Measurements from ENCODE around the gene FREM3. TPM values are rescaled to one million over a fixed set of nuclear protein-coding genes. Genes with fewer than 3 reads are reported as not detected.
"Not testable (repeated sequence)": the region's sequence is repeated elsewhere in the genome, so short reads cannot be mapped to it uniquely, and the experiment has no call there.

The FREM3 gene
- total RNA-seq, 4 donors from 2014 or later: not detected

- H3K4me1 ChIP-seq: no peaks in the 10 kb centered on the region
- TF ChIP-seq POLR2A (IDR thresholded peaks at IDR 0.05): no peak
- TF ChIP-seq POLR2AphosphoS5 (IDR thresholded peaks at IDR 0.05): no peak
- no peak for TF ChIP-seq CTCF (IDR thresholded peaks at IDR 0.05)
- TF ChIP-seq EP300 (IDR thresholded peaks at IDR 0.05): no peak
- H3K27ac ChIP-seq: no peak overlapping the region
- WGBS: 68% methylated on average over 3 of the region's 3 CpGs
- no peak overlapping the region for H3K4me3 ChIP-seq
- H3K36me3 ChIP-seq: no peaks in the 10 kb centered on the region
- no peaks in the 10 kb centered on the region for H3K9me3 ChIP-seq
- DNase-seq (ENCODE audit: low spot score in 2 of 2): no peak
- no peaks in the 10 kb centered on the region for H3K27me3 ChIP-seq
These were observed 27.7 kb upstream of the FREM3 start for GRCh38 chr4:143728166-143728565.

DNA sequence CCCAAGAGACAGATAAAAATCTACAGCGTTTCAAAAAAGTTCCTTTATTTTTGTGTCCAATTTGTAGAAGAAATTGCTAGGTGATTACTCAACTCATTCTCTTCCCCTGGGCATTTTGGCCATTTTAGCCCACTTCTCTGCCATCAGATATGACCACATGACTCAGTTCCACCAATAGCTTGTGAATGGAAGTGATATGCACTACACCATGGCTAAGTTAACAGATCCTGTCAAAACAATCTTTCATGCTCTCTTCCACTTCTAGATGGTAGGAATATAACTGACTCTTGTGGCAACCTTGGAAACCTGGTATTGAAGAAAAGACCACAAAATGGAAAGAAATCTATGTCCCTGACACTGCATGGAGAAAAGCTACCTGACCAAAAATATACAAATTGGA is 26.2 kb upstream of the FREM3 start:
- DNase-seq (ENCODE audit: low spot score in 2 of 2): no peak
- no peaks in the 10 kb centered on the region for H3K4me1 ChIP-seq
- H3K36me3 ChIP-seq: no peaks in the 10 kb centered on the region
- H3K9me3 ChIP-seq: no peaks in the 10 kb centered on the region
- TF ChIP-seq CTCF (IDR thresholded peaks at IDR 0.05) (no peak), POLR2A (IDR thresholded peaks at IDR 0.05) (no peak), POLR2AphosphoS5 (IDR thresholded peaks at IDR 0.05) (no peak), EP300 (IDR thresholded peaks at IDR 0.05) (no peak)
- H3K4me3 ChIP-seq: no peak overlapping the region
- H3K27me3 ChIP-seq: no peaks in the 10 kb centered on the region
- H3K27ac ChIP-seq: no peak overlapping the region
- WGBS: 69% methylated on average over 1 of the region's 1 CpG

DNA sequence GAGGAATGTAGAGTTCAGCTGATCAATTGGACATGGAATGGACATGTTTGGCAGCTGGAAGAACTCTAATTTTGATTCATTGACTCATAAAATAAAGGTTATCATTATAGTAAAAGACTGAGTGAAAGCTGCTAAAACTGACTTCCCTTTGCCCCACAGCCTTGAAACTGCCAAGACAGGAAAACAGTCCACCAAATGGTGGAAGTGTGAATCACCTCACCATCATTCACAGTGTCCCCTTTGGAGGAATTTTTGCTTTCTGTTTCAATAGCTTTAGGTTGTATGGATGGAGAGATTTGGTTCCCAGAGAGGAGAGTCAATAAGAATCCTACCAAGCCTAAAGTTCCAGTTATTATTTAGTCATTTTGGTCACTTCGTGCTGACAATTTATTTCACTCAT is 20.8 kb upstream of the FREM3 start:
- Histone ChIP-seq H3K36me3 (no peaks in the 10 kb centered on the region), H3K27me3 (no peaks in the 10 kb centered on the region), H3K4me1 (no peaks in the 10 kb centered on the region), H3K4me3 (no peak overlapping the region), H3K27ac (no peak overlapping the region), H3K9me3 (no peaks in the 10 kb centered on the region)
- no peak for DNase-seq (ENCODE audit: low spot score in 2 of 2)
- 92% methylated on average over 1 of the region's 1 CpG for WGBS
- TF ChIP-seq POLR2A (IDR thresholded peaks at IDR 0.05) (no peak), EP300 (IDR thresholded peaks at IDR 0.05) (no peak), CTCF (IDR thresholded peaks at IDR 0.05) (no peak), POLR2AphosphoS5 (IDR thresholded peaks at IDR 0.05) (no peak)

GRCh38 chr4:143718748-143719147 is 18.3 kb upstream of the FREM3 start:
- H3K27me3 ChIP-seq; H3K27ac ChIP-seq; H3K4me1 ChIP-seq; DNase-seq (ENCODE audit: low spot score in 2 of 2); H3K4me3 ChIP-seq; H3K9me3 ChIP-seq; H3K36me3 ChIP-seq: not testable (repeated sequence)
- WGBS: no CpG with 5 or more reads among the region's 1 CpG

GRCh38 chr4:143713955-143714625 is 13.6 kb upstream of the FREM3 start:
- Histone ChIP-seq H3K9me3 (no peaks in the 10 kb centered on the region), H3K4me1 (no peaks in the 10 kb centered on the region), H3K27me3 (no peaks in the 10 kb centered on the region), H3K36me3 (no peaks in the 10 kb centered on the region), H3K27ac (no peak overlapping the region), H3K4me3 (no peak overlapping the region)
- TF ChIP-seq EP300 (IDR thresholded peaks at IDR 0.05) (no peak), POLR2A (IDR thresholded peaks at IDR 0.05) (no peak), POLR2AphosphoS5 (IDR thresholded peaks at IDR 0.05) (no peak), CTCF (IDR thresholded peaks at IDR 0.05) (no peak)
- no peak for DNase-seq (ENCODE audit: low spot score in 2 of 2)
- WGBS: 93% methylated on average over 2 of the region's 2 CpGs

DNA sequence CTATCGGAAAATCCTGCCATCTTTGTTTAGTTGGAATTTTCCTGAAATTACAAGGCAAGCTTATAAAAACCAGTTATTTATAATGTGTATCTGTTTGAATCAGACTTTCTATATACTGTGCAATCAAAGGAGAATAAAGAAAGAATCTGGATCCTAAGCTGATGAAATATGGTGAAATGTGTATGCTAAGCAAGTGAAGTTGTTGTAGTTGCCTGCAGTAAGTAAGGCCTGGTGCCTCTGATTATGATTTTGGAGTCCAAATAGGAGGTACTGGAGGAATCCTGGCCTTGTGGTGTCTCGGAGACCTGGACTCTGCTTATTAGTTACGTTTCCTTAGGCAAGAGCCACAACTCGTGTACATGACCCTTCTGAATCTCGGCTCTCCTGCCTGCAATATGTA is 13.1 kb upstream of the FREM3 start:
- no peaks in the 10 kb centered on the region for H3K27me3 ChIP-seq
- no peaks in the 10 kb centered on the region for H3K4me1 ChIP-seq
- H3K36me3 ChIP-seq: no peaks in the 10 kb centered on the region
- WGBS: 86% methylated on average over 5 of the region's 5 CpGs
- no peak overlapping the region for H3K4me3 ChIP-seq
- H3K27ac ChIP-seq: no peak overlapping the region
- no peaks in the 10 kb centered on the region for H3K9me3 ChIP-seq
- TF ChIP-seq EP300 (IDR thresholded peaks at IDR 0.05) (no peak), POLR2AphosphoS5 (IDR thresholded peaks at IDR 0.05) (no peak), POLR2A (IDR thresholded peaks at IDR 0.05) (no peak), CTCF (IDR thresholded peaks at IDR 0.05) (no peak)
- no peak for DNase-seq (ENCODE audit: low spot score in 2 of 2)

Measured in suprapubic skin (tissue), 4 donors.